GM12801 (cell line): Measurements from ENCODE around the gene SRSF1.

ENCODE experiments used
- TF ChIP-seq, protein P1 (sequence below): IDR thresholded peaks from one replicate; pipeline ENCODE4 v1.5.1; 2011; ENCODE audit warnings: control low read depth; ENCODE audit not compliant: insufficient read length; ENCODE audit errors: extremely low read depth

Gene SRSF1

GRCh38 chr17:58049533-58049932 is 42.5 kb upstream of the SRSF1 start:
- TF ChIP-seq, protein P1, sequence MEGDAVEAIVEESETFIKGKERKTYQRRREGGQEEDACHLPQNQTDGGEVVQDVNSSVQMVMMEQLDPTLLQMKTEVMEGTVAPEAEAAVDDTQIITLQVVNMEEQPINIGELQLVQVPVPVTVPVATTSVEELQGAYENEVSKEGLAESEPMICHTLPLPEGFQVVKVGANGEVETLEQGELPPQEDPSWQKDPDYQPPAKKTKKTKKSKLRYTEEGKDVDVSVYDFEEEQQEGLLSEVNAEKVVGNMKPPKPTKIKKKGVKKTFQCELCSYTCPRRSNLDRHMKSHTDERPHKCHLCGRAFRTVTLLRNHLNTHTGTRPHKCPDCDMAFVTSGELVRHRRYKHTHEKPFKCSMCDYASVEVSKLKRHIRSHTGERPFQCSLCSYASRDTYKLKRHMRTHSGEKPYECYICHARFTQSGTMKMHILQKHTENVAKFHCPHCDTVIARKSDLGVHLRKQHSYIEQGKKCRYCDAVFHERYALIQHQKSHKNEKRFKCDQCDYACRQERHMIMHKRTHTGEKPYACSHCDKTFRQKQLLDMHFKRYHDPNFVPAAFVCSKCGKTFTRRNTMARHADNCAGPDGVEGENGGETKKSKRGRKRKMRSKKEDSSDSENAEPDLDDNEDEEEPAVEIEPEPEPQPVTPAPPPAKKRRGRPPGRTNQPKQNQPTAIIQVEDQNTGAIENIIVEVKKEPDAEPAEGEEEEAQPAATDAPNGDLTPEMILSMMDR: no peak

DNA sequence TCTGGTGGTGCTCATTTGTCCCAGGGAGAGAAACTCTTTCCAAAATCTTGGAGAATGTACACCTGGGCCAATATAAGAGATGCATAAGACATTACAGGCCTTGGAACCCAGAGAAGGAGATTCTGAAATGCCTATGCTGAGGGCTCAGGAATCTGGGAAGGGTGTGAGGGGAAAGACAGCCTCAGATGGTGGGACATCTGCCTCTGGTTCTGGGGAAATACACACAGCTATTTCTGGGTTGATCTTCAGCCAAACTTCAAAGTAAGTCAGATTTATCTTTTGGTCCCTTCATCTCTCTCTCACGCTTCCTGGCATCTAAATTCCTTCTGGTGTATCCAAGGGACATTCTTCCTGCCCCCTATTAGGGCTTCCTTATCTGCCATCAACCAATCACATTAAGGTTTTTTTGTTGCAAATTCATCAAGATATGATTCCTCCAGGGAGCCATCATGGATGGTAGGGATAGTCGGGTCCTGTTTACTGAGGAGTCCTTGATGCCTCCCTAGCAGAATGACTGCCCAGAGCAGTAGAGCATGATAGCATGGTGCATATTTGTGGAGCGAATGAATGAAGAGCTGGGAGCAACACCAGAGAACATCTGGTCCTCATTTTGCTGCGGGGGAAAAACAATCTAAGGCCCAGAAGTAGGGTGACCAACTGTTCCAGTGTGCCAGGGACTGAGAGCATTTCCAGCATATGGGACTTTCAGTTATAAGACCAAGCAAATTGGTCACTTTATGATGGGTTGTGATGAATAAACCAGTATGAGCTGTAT is 40.5 kb upstream of the SRSF1 start:
- TF ChIP-seq, protein P1: no peak

- TF ChIP-seq, protein P1: no peak
Measured at GRCh38 chr17:58046239-58047094, 39.4 kb upstream of the SRSF1 start.

GRCh38 chr17:58043221-58044181 is 36.5 kb upstream of the SRSF1 start:
- TF ChIP-seq, protein P1: no peak

- TF ChIP-seq, protein P1: no peak
Measured at GRCh38 chr17:58041161-58041560, 34.1 kb upstream of the SRSF1 start.

GRCh38 chr17:58040386-58040785 is 33.3 kb upstream of the SRSF1 start:
- TF ChIP-seq, protein P1: no peak
